Measurements from ENCODE around the gene RRP1B.

RRP1B gene

GRCh38 chr21:43727519-43728153 lies 68.3 kb downstream of the RRP1B start:
- no peak for DNase-seq

- DNase-seq: no peak
These were observed 68.8 kb downstream of the RRP1B start for GRCh38 chr21:43728154-43728466.

DNA sequence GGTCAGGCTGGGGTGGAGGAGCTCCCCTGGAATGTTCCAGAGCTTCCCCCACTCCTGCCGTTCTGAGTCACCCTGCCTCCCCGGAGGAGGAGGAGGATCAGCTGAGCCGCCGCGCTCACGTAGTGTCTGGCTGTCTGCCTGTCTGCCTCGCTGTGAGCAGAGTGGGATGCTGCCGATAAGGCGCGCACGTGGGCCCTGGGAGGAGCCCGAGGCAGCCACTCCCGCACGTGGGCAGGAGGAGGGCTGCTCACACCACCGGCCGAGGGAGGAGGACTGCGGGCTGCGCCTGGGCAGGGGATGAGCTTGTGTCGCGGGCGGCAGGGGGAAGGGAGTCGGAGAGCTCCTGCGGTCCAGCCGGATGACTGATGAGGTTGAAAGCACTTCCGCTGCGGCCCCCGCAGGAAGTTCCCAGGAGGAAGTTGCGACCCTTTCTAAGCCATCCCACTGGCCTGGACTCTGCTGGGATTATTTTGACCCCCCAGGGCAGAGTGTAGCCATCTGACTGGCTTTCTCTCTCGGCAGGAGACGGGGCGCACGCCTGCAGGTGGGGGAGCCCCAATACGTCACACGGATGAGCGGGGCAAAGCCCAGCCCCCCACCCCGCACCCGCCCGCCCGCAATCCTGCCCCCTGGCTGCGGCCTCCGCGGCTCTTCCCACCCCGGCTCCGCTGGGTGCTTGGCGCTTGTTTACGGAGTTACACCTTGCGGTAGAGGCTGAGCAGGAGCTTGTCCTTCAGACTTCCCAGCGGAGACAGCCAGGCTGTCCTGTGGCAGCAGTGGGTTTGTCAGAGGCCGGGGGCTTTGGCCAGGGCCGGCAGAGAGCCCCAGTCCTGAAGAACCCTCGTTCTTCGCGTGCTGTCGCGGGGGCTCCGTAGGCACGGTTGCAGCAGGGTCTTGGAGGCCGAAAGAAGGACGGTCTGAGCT lies 69.4 kb downstream of the RRP1B start:
- peak; percentile 92 for DNase-seq

DNA sequence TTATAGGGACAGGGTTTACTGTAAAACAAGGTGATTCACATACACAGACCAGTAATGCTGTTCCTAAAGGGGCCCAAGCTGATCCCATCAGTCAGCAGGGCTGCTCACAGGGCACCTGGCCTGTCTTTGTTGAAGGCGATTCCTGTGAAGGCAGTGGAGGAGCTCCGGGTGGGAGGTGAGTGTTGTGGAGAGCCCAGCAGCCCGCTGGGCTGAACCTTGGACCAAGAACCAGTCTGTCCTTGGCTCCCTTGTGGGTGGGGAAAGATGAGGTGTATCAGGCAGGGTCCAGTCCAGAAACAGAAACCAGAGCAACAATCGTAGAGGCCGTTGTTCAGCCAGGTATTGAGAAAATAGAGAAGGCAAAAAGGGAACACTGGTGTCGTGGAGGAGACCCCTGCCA lies 72.1 kb downstream of the RRP1B start:
- DNase-seq: no peak

- no peak for DNase-seq
These were observed 72.7 kb downstream of the RRP1B start for GRCh38 chr21:43731891-43732711.

DNA sequence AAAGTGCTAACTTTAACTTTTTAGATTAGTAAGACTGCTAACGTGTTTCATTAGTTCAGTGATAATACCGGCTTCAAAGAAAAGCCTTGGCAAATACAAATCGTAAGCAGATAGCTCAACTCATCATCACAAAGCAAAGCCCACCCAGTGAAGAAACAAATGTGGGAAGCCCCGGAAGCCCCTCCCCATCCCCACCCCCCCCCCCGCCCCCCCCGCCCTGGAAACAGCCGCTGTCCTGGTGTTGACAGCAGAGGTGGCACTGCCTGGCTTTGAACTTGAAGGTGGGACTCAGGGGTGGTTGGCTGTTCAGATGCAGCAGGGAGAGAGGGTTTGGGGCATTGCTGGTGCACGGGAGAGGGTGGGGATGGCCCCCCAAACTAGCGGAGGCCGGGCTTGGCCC lies 73.7 kb downstream of the RRP1B start:
- no peak for DNase-seq

DNA sequence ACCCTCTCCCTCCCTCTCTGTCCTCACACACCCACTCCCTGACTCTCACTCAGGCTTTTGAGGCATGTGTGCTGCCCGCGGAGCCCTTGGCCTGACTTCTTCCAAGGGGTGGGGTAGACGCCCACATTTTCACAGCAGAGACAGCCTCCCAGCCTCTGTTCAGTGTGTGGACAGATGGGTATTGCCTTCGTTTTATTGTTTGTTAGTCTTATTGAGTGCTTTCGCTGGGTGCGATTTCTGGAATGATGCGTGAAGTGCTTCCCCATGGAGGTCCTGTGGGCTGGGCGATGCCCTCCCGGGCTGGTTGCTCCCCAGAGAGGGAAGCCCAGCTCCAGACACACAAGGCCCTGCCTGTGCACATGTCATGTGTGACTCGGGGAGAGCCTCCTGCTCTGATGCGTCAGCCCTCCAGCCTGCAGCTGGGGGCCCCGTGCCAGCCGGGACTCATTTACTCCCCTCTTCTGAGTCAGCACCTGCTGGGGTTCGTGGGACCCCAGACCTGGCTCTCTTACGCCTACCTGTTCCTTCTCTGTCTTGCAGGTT lies 74.2 kb downstream of the RRP1B start:
- peak; percentile 76 for DNase-seq

DNA sequence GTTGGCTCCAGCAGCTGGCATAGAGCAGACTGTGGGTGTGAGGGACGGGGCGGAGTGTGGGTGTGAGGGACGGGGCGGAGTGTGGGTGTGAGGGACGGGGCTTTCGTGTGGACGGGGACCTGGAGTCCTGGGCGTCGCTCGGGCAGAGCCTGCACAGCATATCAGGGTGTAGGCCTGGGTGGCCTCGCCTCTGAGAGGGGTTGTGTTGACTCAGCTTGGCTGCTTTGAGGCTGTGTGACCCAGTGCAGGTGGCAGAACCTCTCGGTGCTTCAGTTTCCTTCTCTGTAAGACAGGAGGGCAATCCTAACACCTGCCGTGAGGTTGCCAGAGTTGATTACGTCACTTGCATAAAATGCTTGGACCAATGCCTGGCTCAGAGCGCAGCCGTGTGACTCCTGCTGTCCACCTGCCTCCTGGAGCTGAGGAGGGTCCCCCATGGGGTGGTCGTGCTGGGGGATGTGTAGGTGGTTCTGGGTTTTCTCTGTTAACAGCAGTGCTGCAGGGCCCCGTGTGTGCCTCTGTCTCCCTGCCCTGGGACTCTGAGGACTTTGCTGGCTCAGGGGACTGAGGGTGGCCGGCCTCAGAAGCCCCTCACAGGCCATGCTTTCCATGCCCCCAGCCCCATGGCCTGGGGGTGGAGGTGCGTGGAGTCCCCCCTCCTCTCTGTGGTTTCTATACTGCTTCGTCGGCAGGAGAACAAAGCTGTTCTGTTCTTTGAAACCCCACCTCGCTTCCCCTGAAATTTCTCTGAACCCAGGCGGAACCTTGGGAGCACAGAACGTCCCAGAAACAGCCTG lies 75.0 kb downstream of the RRP1B start:
- DNase-seq: no peak

GRCh38 chr21:43734928-43735229 lies 75.5 kb downstream of the RRP1B start:
- no peak for DNase-seq

GRCh38 chr21:43735236-43736091 lies 76.1 kb downstream of the RRP1B start:
- DNase-seq: no peak

- no peak for DNase-seq
These were observed 77.0 kb downstream of the RRP1B start for GRCh38 chr21:43736224-43736883.

GRCh38 chr21:43737158-43737950 lies 78.0 kb downstream of the RRP1B start:
- no peak for DNase-seq

DNA sequence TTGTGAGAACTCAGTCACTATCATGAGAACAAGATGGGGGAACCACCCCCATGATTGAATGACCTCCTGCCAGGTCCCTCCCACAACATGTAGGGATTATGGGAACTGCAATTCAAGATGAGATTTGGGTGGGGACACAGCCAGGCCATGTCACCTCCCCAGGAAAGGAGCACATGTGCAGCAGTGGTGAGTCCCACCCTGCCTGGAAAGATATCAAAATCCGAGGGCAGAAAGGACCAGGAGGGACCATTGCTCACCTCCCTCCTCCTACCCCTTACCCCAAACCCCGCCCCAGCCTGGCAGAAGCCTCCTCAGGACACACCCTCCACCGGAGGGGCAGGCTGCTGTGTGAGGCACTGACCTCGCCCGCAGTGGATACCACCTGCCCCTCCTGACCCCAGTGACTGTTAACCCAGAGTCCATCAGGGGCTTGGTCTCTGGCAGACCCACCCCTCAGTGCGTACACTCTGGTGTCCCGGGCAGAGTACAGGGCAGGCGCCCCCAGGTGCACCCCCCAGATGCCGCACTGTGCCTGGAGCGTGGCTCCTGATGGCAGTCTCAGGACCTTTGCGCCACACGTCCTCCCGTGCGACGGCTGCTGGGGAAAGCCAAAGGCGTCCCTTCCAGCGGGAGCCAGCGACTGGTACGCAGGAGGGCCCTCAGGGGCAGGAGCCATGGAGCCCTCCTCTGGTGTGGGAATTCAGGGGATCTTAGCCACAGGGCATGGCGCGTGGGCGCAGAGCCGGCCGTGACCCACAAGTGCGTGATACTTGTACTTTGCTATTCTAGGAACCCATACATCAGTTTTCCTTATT lies 80.5 kb downstream of the RRP1B start:
- no peak for DNase-seq

- no peak for DNase-seq
These were observed 81.3 kb downstream of the RRP1B start for GRCh38 chr21:43740497-43741156.

GRCh38 chr21:43741423-43742096 lies 82.2 kb downstream of the RRP1B start:
- DNase-seq: no peak

GRCh38 chr21:43743947-43744346 lies 84.6 kb downstream of the RRP1B start:
- DNase-seq: no peak

- no peak for DNase-seq
These were observed 85.4 kb downstream of the RRP1B start for GRCh38 chr21:43744725-43745124.

Data from activated CD8-positive, alpha-beta memory T cell treated with anti-CD3 and anti-CD28 coated beads for 24 hours (primary cell).